WERI-Rb-1 (cell line): ENCODE results near the gene H2BK1.

Experiments used
- DNase-seq: peaks from one replicate; pipeline ENCODE4 v3.0.0-alpha.2; 2020
- H3K27ac ChIP-seq: fragments of 250-450 bp; sonication (Bioruptor Pico); 2 replicates; pipeline ENCODE4 v1.5.1; 2020; ENCODE audit warnings: mild to moderate bottlenecking, moderate library complexity
- H3K27me3 ChIP-seq: fragments of 250-450 bp; sonication (Bioruptor Pico); 2 replicates; pipeline ENCODE4 v1.5.1; 2021; ENCODE audit warnings: mild to moderate bottlenecking, low read depth, moderate library complexity; ENCODE audit not compliant: insufficient read depth, severe bottlenecking
- H3K36me3 ChIP-seq: fragments of 250-450 bp; sonication (Bioruptor Pico); 2 replicates; pipeline ENCODE4 v1.5.1; 2020; ENCODE audit warnings: mild to moderate bottlenecking, moderate library complexity
- H3K4me3 ChIP-seq: 2 replicates; pipeline ENCODE4 v1.5.1; 2011; ENCODE audit warnings: low read depth, mild to moderate bottlenecking, control low read depth, low read length
- H3K9me3 ChIP-seq: fragments of 250-450 bp; sonication (Bioruptor Pico); 2 replicates; pipeline ENCODE4 v1.5.1; 2021; ENCODE audit warnings: mild to moderate bottlenecking, moderate library complexity; ENCODE audit not compliant: severe bottlenecking
- TF ChIP-seq, protein P1 (sequence below): IDR thresholded peaks from 2 replicates; pipeline ENCODE4 v1.5.1; 2011; ENCODE audit warnings: low read depth, mild to moderate bottlenecking, control low read depth, inconsistent platforms, low read length

The H2BK1 gene

DNA sequence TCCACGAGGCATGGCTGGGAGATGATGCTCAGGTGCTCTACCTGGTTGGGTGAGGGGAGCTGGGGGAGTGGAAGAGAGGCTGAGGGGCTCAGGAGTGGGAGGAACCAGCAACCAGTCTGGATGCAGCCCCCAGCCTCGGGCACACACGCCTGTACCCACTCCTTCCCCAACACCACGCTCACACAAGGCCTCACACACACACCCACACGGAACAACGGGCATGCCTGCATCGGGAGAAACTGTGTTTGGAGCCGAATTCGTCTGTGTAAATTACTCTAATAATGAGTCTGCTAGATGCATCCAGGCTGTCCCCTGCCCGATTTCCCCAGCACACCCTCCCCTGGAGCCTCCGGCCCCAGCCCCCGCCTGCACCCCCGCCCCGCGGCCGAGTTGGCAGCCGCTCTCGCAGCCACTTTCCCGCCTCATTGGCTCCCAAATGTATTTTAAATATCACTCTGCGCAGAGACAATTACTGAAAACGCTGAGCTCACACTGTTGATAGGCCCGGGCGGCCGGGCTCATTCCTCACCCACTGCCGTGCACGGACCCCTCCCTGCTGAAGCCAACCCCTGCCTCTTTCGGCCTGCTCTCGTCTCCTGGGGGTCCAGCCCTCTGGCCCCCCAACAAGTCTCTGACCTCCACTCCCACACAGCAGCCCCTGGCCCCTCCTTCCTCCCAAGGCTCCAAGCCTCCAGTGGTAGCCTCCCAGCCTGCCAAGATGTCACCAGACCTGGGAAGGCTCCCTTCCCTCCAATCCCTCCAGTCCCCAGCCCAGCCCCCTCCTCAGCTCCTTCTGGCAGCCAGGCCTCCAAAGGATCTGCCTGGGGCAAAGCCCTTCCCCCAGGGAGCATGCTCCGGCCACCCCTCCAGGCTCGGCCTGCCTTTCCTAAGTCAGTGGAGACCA lies 11.1 kb downstream of the H2BK1 start:
- Histone ChIP-seq H3K36me3 (no peaks in the 10 kb centered on the region), H3K4me3 (no peak overlapping the region), H3K9me3 (no peaks in the 10 kb centered on the region), H3K27me3 (no peaks in the 10 kb centered on the region), H3K27ac (peak overlapping the region; percentile 52)
- DNase-seq: peak; percentile 78
- TF ChIP-seq, protein P1, sequence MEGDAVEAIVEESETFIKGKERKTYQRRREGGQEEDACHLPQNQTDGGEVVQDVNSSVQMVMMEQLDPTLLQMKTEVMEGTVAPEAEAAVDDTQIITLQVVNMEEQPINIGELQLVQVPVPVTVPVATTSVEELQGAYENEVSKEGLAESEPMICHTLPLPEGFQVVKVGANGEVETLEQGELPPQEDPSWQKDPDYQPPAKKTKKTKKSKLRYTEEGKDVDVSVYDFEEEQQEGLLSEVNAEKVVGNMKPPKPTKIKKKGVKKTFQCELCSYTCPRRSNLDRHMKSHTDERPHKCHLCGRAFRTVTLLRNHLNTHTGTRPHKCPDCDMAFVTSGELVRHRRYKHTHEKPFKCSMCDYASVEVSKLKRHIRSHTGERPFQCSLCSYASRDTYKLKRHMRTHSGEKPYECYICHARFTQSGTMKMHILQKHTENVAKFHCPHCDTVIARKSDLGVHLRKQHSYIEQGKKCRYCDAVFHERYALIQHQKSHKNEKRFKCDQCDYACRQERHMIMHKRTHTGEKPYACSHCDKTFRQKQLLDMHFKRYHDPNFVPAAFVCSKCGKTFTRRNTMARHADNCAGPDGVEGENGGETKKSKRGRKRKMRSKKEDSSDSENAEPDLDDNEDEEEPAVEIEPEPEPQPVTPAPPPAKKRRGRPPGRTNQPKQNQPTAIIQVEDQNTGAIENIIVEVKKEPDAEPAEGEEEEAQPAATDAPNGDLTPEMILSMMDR: no peak

DNA sequence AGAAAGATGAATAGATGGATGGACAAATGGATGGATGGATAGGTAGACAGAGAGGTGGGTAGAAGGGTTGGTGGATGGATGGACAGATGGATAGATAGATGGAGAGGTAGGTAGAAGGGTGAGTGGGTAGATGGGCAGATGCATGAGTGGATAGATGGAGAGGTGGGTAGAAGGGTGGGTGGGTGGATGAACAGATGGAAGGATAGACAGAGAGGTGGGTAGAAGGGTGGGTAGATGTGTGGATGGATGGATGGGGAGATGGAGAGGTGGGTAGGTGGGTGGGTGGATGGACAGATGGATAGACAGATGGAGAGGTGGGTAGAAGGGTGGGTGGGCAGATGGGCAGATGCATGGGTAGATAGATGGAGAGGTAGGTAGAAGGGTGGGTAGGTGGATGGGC lies 12.4 kb downstream of the H2BK1 start:
- H3K27me3 ChIP-seq: no peaks in the 10 kb centered on the region
- TF ChIP-seq, protein P1: no peak
- H3K27ac ChIP-seq: no peak overlapping the region
- H3K9me3 ChIP-seq: no peaks in the 10 kb centered on the region
- no peaks in the 10 kb centered on the region for H3K36me3 ChIP-seq
- no peak overlapping the region for H3K4me3 ChIP-seq
- no peak for DNase-seq

DNA sequence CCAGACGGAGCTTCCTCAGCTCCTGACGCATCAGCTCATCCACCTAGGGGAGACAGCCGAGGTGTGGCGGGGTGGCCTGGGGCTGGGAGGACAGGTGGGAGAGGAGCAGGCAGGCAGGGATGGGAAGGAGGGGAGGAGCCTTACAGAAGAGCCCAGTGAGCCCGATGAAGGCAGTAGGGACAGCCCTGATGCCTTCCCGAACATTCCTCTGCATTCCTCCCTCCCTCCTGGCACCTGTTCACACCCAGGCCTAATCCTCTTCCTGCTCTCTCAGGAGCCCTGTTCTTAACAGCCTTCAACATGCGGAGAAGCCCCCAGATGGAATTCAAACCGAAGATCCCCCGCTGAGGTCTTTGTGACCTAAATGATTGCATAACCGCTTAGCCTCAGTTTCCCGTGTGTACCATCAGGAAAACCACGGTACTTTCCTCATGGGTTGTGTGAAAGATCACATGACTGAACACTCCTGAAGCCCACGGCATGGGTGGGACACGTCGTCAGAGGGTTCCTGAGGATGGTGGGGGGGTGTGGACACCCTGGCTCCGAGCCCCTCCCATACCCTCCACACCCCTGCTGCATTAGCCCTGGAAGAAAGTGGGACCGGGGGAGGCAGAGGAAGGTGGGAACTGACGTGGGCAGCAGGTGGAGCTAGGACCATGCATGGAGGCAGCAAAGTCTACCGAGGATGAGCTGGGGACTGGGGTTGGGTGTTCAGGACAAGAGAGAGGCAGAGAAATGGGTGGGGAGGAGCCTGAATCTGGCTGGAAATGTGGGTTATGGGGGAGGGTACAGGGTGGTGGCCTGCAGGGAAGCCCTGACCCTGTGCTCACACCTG lies 14.5 kb downstream of the H2BK1 start:
- Histone ChIP-seq H3K36me3 (no peaks in the 10 kb centered on the region), H3K9me3 (no peaks in the 10 kb centered on the region), H3K27me3 (no peaks in the 10 kb centered on the region), H3K27ac (no peak overlapping the region), H3K4me3 (no peak overlapping the region)
- no peak for DNase-seq
- TF ChIP-seq, protein P1: peak; percentile 32

DNA sequence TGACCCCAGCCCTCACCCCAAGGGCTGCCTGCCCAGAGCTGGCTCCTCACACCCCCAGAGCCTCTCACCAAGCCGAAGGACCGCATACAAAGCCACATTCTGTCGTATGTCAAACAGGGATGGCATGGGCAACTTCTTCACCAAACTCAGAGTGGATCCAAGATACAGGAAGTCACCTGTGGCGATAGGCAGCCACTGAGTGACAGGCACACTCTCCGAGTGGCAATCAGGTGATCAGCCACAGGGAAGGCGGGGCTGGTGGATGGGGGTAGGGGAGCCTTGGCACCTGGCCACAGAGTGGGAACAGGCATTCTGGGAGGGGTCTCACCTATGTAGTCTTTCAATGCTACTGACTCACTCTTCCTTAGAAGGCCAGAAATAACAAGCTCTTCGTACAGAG lies 16.1 kb downstream of the H2BK1 start:
- Histone ChIP-seq H3K27me3 (no peaks in the 10 kb centered on the region), H3K9me3 (no peaks in the 10 kb centered on the region), H3K27ac (no peak overlapping the region), H3K4me3 (no peak overlapping the region), H3K36me3 (no peaks in the 10 kb centered on the region)
- TF ChIP-seq, protein P1: no peak
- no peak for DNase-seq

DNA sequence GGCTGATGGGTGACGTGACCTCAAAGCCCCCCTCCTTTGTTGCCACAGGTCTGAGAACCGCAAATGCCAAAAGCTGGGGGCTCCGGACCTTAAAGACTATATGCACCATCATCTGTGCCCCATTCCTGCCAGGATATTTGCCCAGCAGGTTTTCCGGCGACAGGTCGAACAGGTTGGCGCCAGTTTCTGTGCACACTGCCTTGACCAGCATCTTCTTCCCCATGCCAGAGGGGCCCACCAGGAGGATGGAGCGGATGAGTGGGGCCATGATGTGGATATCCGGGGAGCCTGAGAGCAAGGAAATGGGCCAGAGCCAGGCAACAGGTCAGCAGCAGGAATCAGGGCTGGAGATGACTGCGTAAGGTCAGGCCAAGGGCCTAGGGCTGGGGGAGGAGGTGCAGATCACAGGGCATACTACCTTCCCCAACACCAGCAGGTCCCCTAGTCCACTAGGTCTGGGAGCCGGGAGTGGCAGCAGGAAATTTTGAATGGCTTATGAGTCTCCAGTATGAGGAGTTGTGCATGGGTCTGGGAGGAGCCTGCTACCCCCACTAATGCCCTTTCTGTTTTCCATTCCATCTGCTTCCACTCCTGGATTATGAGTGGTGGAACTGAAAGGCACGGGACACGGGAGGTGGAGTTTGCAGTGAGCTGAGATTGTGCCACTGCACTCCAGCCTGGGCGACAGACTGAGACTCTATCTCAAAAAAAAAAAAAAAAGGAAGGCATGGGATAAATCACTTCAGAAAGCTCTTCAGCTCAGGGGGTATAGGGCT lies 16.9 kb downstream of the H2BK1 start:
- peak; percentile 19 for DNase-seq
- Histone ChIP-seq H3K36me3 (no peaks in the 10 kb centered on the region), H3K9me3 (no peaks in the 10 kb centered on the region), H3K27me3 (no peaks in the 10 kb centered on the region), H3K27ac (no peak overlapping the region), H3K4me3 (no peak overlapping the region)
- TF ChIP-seq, protein P1: no peak
